ENCODE measurements around the gene COL8A2. TPM values are rescaled to one million over a fixed set of nuclear protein-coding genes. Genes with fewer than 3 reads are reported as not detected.
A peak's percentile ranks its signal among the peaks of the same experiment; 100 is the strongest.

Gene COL8A2
- total RNA-seq, 1 experiment from 2014 or later, result 2.3 TPM

- TF ChIP-seq ZNF281 (CRISPR knock-in tag; IDR thresholded peaks at IDR 0.05) (no peak), ATF3 (CRISPR knock-in tag; conservative IDR thresholded peaks at IDR 0.05) (no peak), CDX4 (CRISPR knock-in tag; IDR thresholded peaks at IDR 0.05; ENCODE audit: borderline replicate concordance) (no peak), NR2C2 (CRISPR knock-in tag; IDR thresholded peaks at IDR 0.05) (no peak), MLX (CRISPR knock-in tag; IDR thresholded peaks at IDR 0.05) (no peak), E2F4 (CRISPR knock-in tag; IDR thresholded peaks at IDR 0.05; ENCODE audit: borderline replicate concordance, low read depth) (no peak), ZBTB21 (CRISPR knock-in tag; IDR thresholded peaks at IDR 0.05; ENCODE audit: borderline replicate concordance) (no peak), NFE2L1 (CRISPR knock-in tag; IDR thresholded peaks at IDR 0.05) (no peak), NR1H2 (CRISPR knock-in tag; IDR thresholded peaks at IDR 0.05) (no peak)
Measured at GRCh38 chr1:36085126-36085525, 39.9 kb downstream of the COL8A2 start (continued).

GRCh38 chr1:36084497-36085115 is 40.4 kb downstream of the COL8A2 start:
- H3K4me1 Mint-ChIP-seq, result peaks cover 13% of the 10 kb centered on the region
- H3K27ac Mint-ChIP-seq, result no peak overlapping the region
- peaks cover 2% of the 10 kb centered on the region for H3K27me3 Mint-ChIP-seq (ENCODE audit: low read depth)
- no peaks in the 10 kb centered on the region for H3K36me3 Mint-ChIP-seq
- no peaks in the 10 kb centered on the region for H3K9me3 Mint-ChIP-seq
- TF ChIP-seq GRHL2 (CRISPR knock-in tag; IDR thresholded peaks at IDR 0.05; ENCODE audit: insufficient replicate concordance, severe bottlenecking) (no peak), GTF2I (CRISPR knock-in tag; conservative IDR thresholded peaks at IDR 0.05) (no peak), TEAD1 (CRISPR knock-in tag; IDR thresholded peaks at IDR 0.05) (no peak), HMGA2 (CRISPR knock-in tag; IDR thresholded peaks at IDR 0.05) (no peak), ATF6 (CRISPR knock-in tag; IDR thresholded peaks at IDR 0.05) (no peak), CREM (CRISPR knock-in tag; IDR thresholded peaks at IDR 0.05) (no peak), EMX1 (CRISPR knock-in tag; IDR thresholded peaks at IDR 0.05) (no peak), ZNF232 (CRISPR knock-in tag; IDR thresholded peaks at IDR 0.05) (no peak), E2F1 (CRISPR knock-in tag; IDR thresholded peaks at IDR 0.05) (no peak), KAT7 (CRISPR knock-in tag; IDR thresholded peaks at IDR 0.05; ENCODE audit: borderline replicate concordance) (no peak), ERG (CRISPR knock-in tag; IDR thresholded peaks at IDR 0.05) (no peak), ZNF423 (CRISPR knock-in tag; IDR thresholded peaks at IDR 0.05) (no peak), NFE2L1 (CRISPR knock-in tag; IDR thresholded peaks at IDR 0.05) (no peak), TCF7 (CRISPR knock-in tag; IDR thresholded peaks at IDR 0.05; ENCODE audit: low read depth) (no peak)
- ATAC-seq, result no peak
- CTCF ChIA-PET, result interaction anchor here (0.8 to 1.6 kb wide), 6 partner anchors 12 to 279 kb away, joined by 3 to 11 read pairs (median 4); partner anchors contain the start of genes SH3D21 and TRAPPC3
- POLR2A ChIA-PET, result interaction anchor here (1.8 kb wide), 2 partner anchors 12 to 154 kb away, joined by 8 to 9 read pairs; partner anchors contain the start of gene AGO3
- peak overlapping the region; percentile 66 for H3K4me3 Mint-ChIP-seq
- DNase-seq (ENCODE audit: low spot score), result no peak
